Fibroblast of lung (primary cell): ENCODE measurements around the gene DOCK8.

Experiments used
- EZH2 ChIP-seq: IDR thresholded peaks from 2 replicates; pipeline ENCODE4 v1.5.1; 2012; ENCODE audit warnings: low read length, control low read depth, mild to moderate bottlenecking; ENCODE audit errors: missing control alignments
- TF ChIP-seq, protein P1 (sequence below), 2 donors: IDR thresholded peaks in 1 of 2; conservative IDR thresholded peaks in 1 of 2; 1 replicate in 1 of 2; 2 replicates in 1 of 2; pipeline ENCODE4 v1.5.1; 2011 to 2012; ENCODE audit warnings: low read length in 2 of 2, control low read depth in 1 of 2, inconsistent platforms in 1 of 2, low read depth in 1 of 2, mild to moderate bottlenecking in 1 of 2

DNA sequence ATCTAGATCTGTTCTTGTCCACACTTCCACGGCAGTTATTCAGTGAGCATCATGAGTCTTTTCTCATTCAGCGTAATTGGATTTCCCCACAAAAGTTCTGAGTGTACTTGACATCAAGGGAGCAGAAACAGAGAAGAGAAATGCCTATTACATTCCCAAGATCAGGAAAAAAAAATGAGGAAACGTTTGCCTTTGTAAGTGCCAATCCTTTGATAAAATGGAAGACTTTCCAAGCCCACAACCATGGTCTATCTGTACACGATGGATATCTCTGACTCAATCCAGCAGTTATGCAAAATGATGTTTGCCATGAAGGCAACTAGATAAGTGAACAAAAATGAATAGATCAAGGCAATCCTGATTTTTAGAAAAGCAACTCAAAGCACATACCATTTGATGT is 235.9 kb downstream of the DOCK8 start:
- TF ChIP-seq, protein P1, sequence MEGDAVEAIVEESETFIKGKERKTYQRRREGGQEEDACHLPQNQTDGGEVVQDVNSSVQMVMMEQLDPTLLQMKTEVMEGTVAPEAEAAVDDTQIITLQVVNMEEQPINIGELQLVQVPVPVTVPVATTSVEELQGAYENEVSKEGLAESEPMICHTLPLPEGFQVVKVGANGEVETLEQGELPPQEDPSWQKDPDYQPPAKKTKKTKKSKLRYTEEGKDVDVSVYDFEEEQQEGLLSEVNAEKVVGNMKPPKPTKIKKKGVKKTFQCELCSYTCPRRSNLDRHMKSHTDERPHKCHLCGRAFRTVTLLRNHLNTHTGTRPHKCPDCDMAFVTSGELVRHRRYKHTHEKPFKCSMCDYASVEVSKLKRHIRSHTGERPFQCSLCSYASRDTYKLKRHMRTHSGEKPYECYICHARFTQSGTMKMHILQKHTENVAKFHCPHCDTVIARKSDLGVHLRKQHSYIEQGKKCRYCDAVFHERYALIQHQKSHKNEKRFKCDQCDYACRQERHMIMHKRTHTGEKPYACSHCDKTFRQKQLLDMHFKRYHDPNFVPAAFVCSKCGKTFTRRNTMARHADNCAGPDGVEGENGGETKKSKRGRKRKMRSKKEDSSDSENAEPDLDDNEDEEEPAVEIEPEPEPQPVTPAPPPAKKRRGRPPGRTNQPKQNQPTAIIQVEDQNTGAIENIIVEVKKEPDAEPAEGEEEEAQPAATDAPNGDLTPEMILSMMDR (conservative IDR thresholded peaks at IDR 0.05 in 1 of 2, IDR thresholded peaks at IDR 0.05 in 1 of 2; ENCODE audit: low read depth in 1 of 2, low read length in 2 of 2): no peak
- no peak for TF ChIP-seq EZH2
